Astrocyte (in vitro differentiated cells and primary cell): ENCODE data around the gene UNC5B. TPM values are rescaled to one million over a fixed set of nuclear protein-coding genes. Genes with fewer than 3 reads are reported as not detected.

Experiments used
- DNase-seq: peaks from one replicate; pipeline ENCODE4 v3.0.0-alpha.2; 2010; ENCODE audit warnings: low read depth
- FAIRE-seq: peaks from 2 replicates; lab custom pipeline; 2011; peaks lifted over from hg19 to GRCh38; lab: Jason Lieb, UNC
- H2AFZ ChIP-seq: 2 replicates; pipeline ENCODE4 v1.6.0; 2012; ENCODE audit warnings: low read depth, low read length, inconsistent platforms
- H3K27ac ChIP-seq: 2 replicates; pipeline ENCODE4 v1.5.1; 2011; ENCODE audit warnings: low read depth, low read length, inconsistent platforms
- H3K27me3 ChIP-seq: 2 replicates; pipeline ENCODE4 v1.6.0; 2011; ENCODE audit warnings: low read length, inconsistent platforms; ENCODE audit not compliant: insufficient read depth
- H3K36me3 ChIP-seq: 2 replicates; pipeline ENCODE4 v1.5.1; 2011; ENCODE audit warnings: low read length, inconsistent platforms; ENCODE audit not compliant: insufficient read depth
- H3K4me1 ChIP-seq: 2 replicates; pipeline ENCODE4 v1.5.1; 2011; ENCODE audit warnings: low read length, inconsistent platforms; ENCODE audit not compliant: insufficient read depth
- H3K4me2 ChIP-seq: 2 replicates; pipeline ENCODE4 v1.6.0; 2012; ENCODE audit warnings: low read length, inconsistent platforms
- H3K4me3 ChIP-seq: 2 replicates; pipeline ENCODE4 v1.5.1; 2011; ENCODE audit warnings: low read depth, mild to moderate bottlenecking, low read length, inconsistent platforms; ENCODE audit not compliant: insufficient read depth
- H3K79me2 ChIP-seq: 2 replicates; pipeline ENCODE4 v1.6.0; 2012; ENCODE audit warnings: mild to moderate bottlenecking, low read length, inconsistent platforms; ENCODE audit not compliant: insufficient read depth
- H3K9ac ChIP-seq: 2 replicates; pipeline ENCODE4 v1.6.0; 2012; ENCODE audit warnings: mild to moderate bottlenecking, low read length, inconsistent platforms
- H3K9me3 ChIP-seq: 2 replicates; pipeline ENCODE4 v1.5.1; 2012; ENCODE audit warnings: low read depth, mild to moderate bottlenecking, low read length, inconsistent platforms; ENCODE audit not compliant: insufficient read depth
- H4K20me1 ChIP-seq: 2 replicates; pipeline ENCODE4 v1.6.0; 2012; ENCODE audit warnings: low read length, inconsistent platforms; ENCODE audit not compliant: insufficient read depth
- H3K27ac Mint-ChIP-seq: one replicate; pipeline ENCODE4 v1.8.0; 2021; ENCODE audit warnings: mild to moderate bottlenecking, mixed read lengths; ENCODE audit not compliant: unreplicated experiment
- H3K27me3 Mint-ChIP-seq: one replicate; pipeline ENCODE4 v1.8.0; 2021; ENCODE audit warnings: low read depth, mixed read lengths; ENCODE audit not compliant: unreplicated experiment
- H3K36me3 Mint-ChIP-seq: one replicate; pipeline ENCODE4 v1.8.0; 2021; ENCODE audit warnings: low read depth, mixed read lengths; ENCODE audit not compliant: unreplicated experiment
- H3K4me1 Mint-ChIP-seq: one replicate; pipeline ENCODE4 v1.8.0; 2021; ENCODE audit warnings: low read depth, mixed read lengths; ENCODE audit not compliant: unreplicated experiment
- H3K4me3 Mint-ChIP-seq: one replicate; pipeline ENCODE4 v1.8.0; 2021; ENCODE audit warnings: mild to moderate bottlenecking, moderate library complexity, mixed read lengths; ENCODE audit not compliant: unreplicated experiment
- H3K9me3 Mint-ChIP-seq: one replicate; pipeline ENCODE4 v1.8.0; 2021; ENCODE audit warnings: mild to moderate bottlenecking, mixed read lengths; ENCODE audit not compliant: unreplicated experiment
- EZH2 ChIP-seq: IDR thresholded peaks from 2 replicates; pipeline ENCODE4 v1.6.1; 2012; ENCODE audit warnings: mild to moderate bottlenecking, low read length, inconsistent platforms; ENCODE audit not compliant: insufficient read depth
- total RNA-seq: library from RNA; stranded (reverse); gene quantifications from 2 replicates; pipeline ENCODE4 v1.2.1, GENCODE V29; 2021
- TF ChIP-seq, protein P1 (sequence below): IDR thresholded peaks from 2 replicates; pipeline ENCODE4 v1.5.1; 2011; ENCODE audit warnings: low read depth, mild to moderate bottlenecking, inconsistent platforms, low read length, moderate library complexity; ENCODE audit not compliant: insufficient read depth

Gene UNC5B
- total RNA-seq, 1 donor from 2014 or later, result 15.0 TPM

DNA sequence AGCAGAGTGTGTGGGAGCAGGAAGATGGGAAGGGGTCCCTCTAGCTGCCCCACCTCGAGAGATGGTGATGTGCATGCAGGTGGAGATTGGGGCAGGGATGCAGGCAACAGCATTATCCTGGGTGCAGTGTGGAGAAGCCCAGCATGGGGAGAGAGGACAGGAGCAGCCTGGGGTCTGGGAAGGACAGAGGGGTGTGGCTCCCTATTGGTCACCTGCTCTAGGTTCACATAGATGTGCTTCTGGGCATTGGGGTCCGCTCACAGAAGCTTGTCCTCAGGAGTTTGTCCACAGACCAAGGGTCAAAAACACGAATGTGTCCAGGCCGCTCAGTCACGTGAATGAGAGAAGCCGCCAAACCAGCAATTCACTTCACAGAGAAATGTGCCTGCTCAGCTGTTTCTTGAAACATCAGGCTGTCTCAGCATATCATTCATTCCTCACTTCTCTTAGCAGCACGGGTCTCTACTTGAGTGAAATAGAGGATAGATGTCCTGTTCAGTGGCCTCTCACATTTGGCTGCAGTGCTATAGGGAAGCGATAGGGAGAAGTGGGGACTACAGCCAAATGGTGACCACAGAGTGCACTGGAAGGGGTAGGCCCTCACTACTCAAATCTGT is 95.2 kb downstream of the UNC5B start:
- Histone ChIP-seq H3K4me3 (no peak overlapping the region), H3K9me3 (no peaks in the 10 kb centered on the region), H3K79me2 (no peaks in the 10 kb centered on the region), H3K27ac (no peak overlapping the region), H4K20me1 (peaks cover 9% of the 10 kb centered on the region), H2AFZ (no peak overlapping the region), H3K4me2 (no peak overlapping the region), H3K27me3 (peaks cover 12% of the 10 kb centered on the region), H3K9ac (no peak overlapping the region), H3K4me1 (no peaks in the 10 kb centered on the region), H3K36me3 (no peaks in the 10 kb centered on the region)
- peaks cover 30% of the 10 kb centered on the region for H3K27me3 Mint-ChIP-seq
- no peak for TF ChIP-seq EZH2
- no peak for DNase-seq
- H3K9me3 Mint-ChIP-seq, result no peaks in the 10 kb centered on the region
- H3K4me1 Mint-ChIP-seq, result peaks cover 3% of the 10 kb centered on the region
- H3K36me3 Mint-ChIP-seq, result peaks cover 3% of the 10 kb centered on the region
- no peak overlapping the region for H3K4me3 Mint-ChIP-seq
- FAIRE-seq, result no peak
- no peak overlapping the region for H3K27ac Mint-ChIP-seq

DNA sequence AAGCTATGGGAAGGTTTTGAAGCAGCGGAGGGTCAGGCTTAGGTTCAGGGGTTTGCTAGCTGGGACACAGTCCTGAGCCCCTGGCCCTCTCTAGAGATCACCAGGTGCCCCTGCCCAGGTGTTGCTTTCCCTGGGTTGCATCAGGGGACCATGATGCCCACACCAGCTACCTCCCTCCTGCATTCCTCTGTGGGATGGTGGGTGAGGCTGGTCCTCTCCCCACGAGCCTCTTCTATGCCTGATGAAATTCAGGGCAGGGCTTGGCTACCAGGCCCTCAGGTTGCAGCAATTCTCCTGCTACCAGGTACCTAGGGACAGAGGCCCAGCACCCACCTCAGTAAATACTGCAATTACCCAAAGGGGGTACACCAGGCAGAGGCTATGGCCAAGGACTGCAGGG is 95.9 kb downstream of the UNC5B start:
- Mint-ChIP-seq H3K27ac (no peak overlapping the region), H3K4me1 (peaks cover 3% of the 10 kb centered on the region), H3K27me3 (peaks cover 37% of the 10 kb centered on the region), H3K9me3 (no peaks in the 10 kb centered on the region), H3K4me3 (no peak overlapping the region), H3K36me3 (peaks cover 3% of the 10 kb centered on the region)
- Histone ChIP-seq H4K20me1 (peaks cover 5% of the 10 kb centered on the region), H3K36me3 (no peaks in the 10 kb centered on the region), H2AFZ (no peak overlapping the region), H3K4me3 (no peak overlapping the region), H3K9me3 (no peaks in the 10 kb centered on the region), H3K9ac (no peak overlapping the region), H3K4me1 (peaks cover 1% of the 10 kb centered on the region), H3K27ac (no peak overlapping the region), H3K79me2 (no peaks in the 10 kb centered on the region), H3K27me3 (peaks cover 12% of the 10 kb centered on the region), H3K4me2 (no peak overlapping the region)
- no peak for DNase-seq
- no peak for TF ChIP-seq EZH2
- TF ChIP-seq, protein P1, sequence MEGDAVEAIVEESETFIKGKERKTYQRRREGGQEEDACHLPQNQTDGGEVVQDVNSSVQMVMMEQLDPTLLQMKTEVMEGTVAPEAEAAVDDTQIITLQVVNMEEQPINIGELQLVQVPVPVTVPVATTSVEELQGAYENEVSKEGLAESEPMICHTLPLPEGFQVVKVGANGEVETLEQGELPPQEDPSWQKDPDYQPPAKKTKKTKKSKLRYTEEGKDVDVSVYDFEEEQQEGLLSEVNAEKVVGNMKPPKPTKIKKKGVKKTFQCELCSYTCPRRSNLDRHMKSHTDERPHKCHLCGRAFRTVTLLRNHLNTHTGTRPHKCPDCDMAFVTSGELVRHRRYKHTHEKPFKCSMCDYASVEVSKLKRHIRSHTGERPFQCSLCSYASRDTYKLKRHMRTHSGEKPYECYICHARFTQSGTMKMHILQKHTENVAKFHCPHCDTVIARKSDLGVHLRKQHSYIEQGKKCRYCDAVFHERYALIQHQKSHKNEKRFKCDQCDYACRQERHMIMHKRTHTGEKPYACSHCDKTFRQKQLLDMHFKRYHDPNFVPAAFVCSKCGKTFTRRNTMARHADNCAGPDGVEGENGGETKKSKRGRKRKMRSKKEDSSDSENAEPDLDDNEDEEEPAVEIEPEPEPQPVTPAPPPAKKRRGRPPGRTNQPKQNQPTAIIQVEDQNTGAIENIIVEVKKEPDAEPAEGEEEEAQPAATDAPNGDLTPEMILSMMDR, result no peak
- FAIRE-seq, result no peak

DNA sequence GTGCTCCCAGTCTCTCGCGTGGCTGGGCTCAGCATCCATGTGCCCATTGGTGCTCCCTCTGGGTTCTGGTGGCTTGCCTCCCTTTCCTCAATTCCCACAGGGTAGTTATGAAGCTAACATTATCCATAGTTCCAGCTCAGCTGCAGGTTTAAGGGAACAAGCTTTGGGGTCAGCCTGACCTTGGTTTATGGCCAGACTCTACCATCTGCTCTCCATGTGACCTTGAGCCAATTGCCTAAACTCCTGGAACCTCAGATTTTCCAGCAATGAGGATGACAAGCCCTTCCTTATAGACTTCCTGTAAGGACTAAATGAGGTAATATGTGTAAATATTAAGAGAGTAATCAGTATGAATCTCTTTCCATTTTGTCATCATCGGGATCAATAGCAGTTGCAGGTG is 96.6 kb downstream of the UNC5B start:
- no peak for FAIRE-seq
- Histone ChIP-seq H3K4me2 (no peak overlapping the region), H3K36me3 (no peaks in the 10 kb centered on the region), H3K4me3 (no peak overlapping the region), H3K9me3 (no peaks in the 10 kb centered on the region), H2AFZ (no peak overlapping the region), H3K27me3 (peaks cover 12% of the 10 kb centered on the region), H3K9ac (no peak overlapping the region), H3K4me1 (peaks cover 4% of the 10 kb centered on the region), H3K27ac (no peak overlapping the region), H4K20me1 (no peaks in the 10 kb centered on the region), H3K79me2 (no peaks in the 10 kb centered on the region)
- Mint-ChIP-seq H3K36me3 (peaks cover 3% of the 10 kb centered on the region), H3K27ac (no peak overlapping the region), H3K4me1 (peaks cover 3% of the 10 kb centered on the region), H3K27me3 (peaks cover 39% of the 10 kb centered on the region), H3K4me3 (no peak overlapping the region), H3K9me3 (no peaks in the 10 kb centered on the region)
- DNase-seq, result no peak
- TF ChIP-seq, protein P1, result no peak
- TF ChIP-seq EZH2, result no peak
